ENCODE data around the gene SETSIP. TPM values are rescaled to one million over a fixed set of nuclear protein-coding genes. Genes with fewer than 3 reads are reported as not detected.

The SETSIP gene, protein sequence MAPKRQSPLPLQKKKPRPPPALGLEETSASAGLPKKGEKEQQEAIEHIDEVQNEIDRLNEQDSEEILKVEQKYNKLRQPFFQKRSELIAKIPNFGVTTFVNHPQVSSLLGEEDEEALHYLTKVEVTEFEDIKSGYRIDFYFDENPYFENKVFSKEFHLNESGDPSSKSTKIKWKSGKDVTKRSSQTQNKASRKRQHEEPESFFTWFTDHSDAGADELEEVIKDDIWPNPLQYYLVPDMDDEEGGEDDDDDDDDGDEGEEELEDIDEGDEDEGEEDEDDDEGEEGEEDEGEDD
- 0.25 TPM in 1 of 2 replicates, not detected in the other for total RNA-seq (2012; rRNA removed)

DNA sequence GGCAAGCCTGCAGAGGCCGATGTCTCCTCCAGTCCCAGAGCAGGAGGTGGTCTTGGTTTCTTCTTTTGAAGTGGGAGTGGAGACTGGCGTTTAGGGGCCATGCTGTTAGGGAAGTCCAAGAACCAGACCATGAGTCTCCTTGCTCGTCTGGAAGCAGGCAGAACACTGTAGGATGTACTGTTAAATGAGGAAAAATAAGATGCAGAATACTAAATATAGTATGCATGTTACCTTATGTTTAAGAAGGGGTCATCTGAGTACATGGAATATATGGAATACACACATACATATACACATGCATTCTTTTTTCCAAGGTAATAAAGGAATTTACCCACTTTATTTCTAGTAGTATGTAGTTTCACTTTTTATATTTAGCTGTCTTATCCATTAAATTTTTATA lies at the start of gene SETSIP:
Gene SETSIP, minus strand, starts transcription at position 101 of the 400 bp plus-strand sequence. Its CDS starts 0 bp downstream, at position 101.
- H3K36me3 ChIP-seq (ENCODE audit: insufficient read depth, low read length) = no peaks in the 10 kb centered on the region
- H3K9ac ChIP-seq (ENCODE audit: low read depth, low read length) = no peak within 1 kb of the TSS
- no peak within 1 kb of the TSS for H3K4me3 ChIP-seq (ENCODE audit: low read length)
- no peaks in the 10 kb centered on the region for H3K4me1 ChIP-seq (ENCODE audit: control insufficient read depth, insufficient read depth, low read length)
- H3K9me3 ChIP-seq (replicated peaks; ENCODE audit: low read length) = no peaks in the 10 kb centered on the region
- no peaks in the 10 kb centered on the region for H3K27me3 ChIP-seq (ENCODE audit: control insufficient read depth, insufficient read depth, low read length)
- H3K4me2 ChIP-seq (ENCODE audit: low read length) = no peak within 1 kb of the TSS

DNA sequence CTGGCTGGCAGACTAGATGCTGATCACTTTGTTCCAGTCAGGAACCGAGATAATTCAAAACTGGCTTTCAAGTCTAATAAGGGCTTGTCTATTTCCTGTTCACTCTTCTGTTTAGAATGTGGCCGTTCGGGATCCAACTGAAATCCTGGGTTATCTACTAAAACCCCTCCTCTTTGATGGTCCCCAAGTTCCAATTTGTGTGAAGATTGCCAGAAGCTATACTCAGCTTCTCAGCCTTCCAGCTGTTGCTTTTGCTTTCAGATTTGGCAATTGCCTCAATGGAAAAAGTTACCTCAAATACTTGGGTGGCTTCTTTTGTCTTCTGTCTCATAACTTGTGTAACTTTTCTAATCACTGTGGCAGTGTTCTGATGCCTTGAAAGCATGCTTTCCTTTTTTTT lies 48.7 kb upstream of the SETSIP start:
- Histone ChIP-seq H3K4me2 (ENCODE audit: low read length) (no peak overlapping the region), H3K4me1 (ENCODE audit: control insufficient read depth, insufficient read depth, low read length) (no peaks in the 10 kb centered on the region), H3K36me3 (ENCODE audit: insufficient read depth, low read length) (no peaks in the 10 kb centered on the region), H3K9me3 (replicated peaks; ENCODE audit: low read length) (no peaks in the 10 kb centered on the region), H3K27me3 (ENCODE audit: control insufficient read depth, insufficient read depth, low read length) (no peaks in the 10 kb centered on the region), H3K4me3 (ENCODE audit: low read length) (no peak overlapping the region), H3K9ac (ENCODE audit: low read depth, low read length) (no peak overlapping the region)

DNA sequence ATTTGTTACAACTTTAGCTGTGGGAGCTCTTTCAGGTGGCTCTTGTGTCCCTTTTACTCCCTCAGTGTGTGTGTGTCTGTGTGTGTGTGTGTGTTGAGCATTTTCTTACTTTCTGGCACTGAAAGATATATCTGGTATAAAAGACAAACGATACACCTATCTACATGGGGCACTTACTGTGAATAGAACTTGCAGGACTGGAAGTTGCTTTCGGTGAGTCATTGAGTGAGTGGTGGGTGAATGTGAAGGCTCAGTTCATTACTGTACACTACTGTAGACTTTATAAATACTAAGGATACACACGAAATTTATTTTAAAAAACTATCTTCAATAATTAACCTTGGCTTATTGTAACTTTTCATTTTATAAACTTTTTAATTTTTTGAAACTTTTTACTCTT lies 43.6 kb upstream of the SETSIP start:
- H3K36me3 ChIP-seq (ENCODE audit: insufficient read depth, low read length) = no peaks in the 10 kb centered on the region
- no peak overlapping the region for H3K9ac ChIP-seq (ENCODE audit: low read depth, low read length)
- no peaks in the 10 kb centered on the region for H3K27me3 ChIP-seq (ENCODE audit: control insufficient read depth, insufficient read depth, low read length)
- no peaks in the 10 kb centered on the region for H3K4me1 ChIP-seq (ENCODE audit: control insufficient read depth, insufficient read depth, low read length)
- H3K9me3 ChIP-seq (replicated peaks; ENCODE audit: low read length) = no peaks in the 10 kb centered on the region
- no peak overlapping the region for H3K4me3 ChIP-seq (ENCODE audit: low read length)
- no peak overlapping the region for H3K4me2 ChIP-seq (ENCODE audit: low read length)

DNA sequence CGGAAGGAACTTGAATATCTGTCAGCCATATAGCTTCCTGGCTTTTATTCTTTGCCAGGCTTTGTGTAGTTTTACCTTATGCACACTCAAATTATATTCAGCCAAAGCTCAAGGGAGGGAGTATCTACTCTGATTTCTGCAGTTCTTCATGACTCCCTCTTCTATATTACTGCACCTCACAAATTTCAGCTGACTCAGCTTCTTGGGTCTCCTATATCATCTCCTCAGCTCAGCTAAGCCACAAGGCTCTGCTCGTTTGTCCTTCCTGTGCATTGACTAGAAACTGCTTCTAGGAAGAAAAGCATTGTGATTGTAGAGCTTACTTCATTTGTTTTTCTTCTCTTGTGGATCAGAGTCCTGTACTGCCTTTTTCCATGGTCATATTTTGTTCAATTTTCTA lies 42.3 kb upstream of the SETSIP start:
- no peak overlapping the region for H3K4me2 ChIP-seq (ENCODE audit: low read length)
- H3K9ac ChIP-seq (ENCODE audit: low read depth, low read length) = no peak overlapping the region
- no peaks in the 10 kb centered on the region for H3K9me3 ChIP-seq (replicated peaks; ENCODE audit: low read length)
- no peaks in the 10 kb centered on the region for H3K4me1 ChIP-seq (ENCODE audit: control insufficient read depth, insufficient read depth, low read length)
- H3K27me3 ChIP-seq (ENCODE audit: control insufficient read depth, insufficient read depth, low read length) = no peaks in the 10 kb centered on the region
- no peaks in the 10 kb centered on the region for H3K36me3 ChIP-seq (ENCODE audit: insufficient read depth, low read length)
- no peak overlapping the region for H3K4me3 ChIP-seq (ENCODE audit: low read length)

DNA sequence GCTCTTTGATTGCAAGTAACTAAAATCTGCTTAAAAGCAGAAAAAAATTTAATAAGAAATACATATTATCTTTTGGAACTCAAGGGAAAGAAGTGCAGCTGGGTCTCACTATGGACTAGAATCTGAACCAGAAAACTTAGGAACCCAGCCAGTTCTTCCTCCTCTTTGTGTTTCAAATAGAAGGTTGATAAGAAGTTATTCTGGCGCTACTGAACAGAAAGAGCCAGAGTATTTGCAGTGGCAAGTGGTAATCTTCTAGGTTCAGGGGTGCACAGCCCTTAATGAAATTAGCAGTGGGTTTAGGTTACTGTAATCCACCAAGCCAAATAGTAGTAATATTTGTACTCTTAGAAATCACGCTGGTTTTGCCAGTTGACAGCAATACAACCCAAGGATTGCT lies 33.4 kb upstream of the SETSIP start:
- no peaks in the 10 kb centered on the region for H3K27me3 ChIP-seq (ENCODE audit: control insufficient read depth, insufficient read depth, low read length)
- no peaks in the 10 kb centered on the region for H3K36me3 ChIP-seq (ENCODE audit: insufficient read depth, low read length)
- no peaks in the 10 kb centered on the region for H3K4me1 ChIP-seq (ENCODE audit: control insufficient read depth, insufficient read depth, low read length)
- no peaks in the 10 kb centered on the region for H3K9me3 ChIP-seq (replicated peaks; ENCODE audit: low read length)
- no peak overlapping the region for H3K4me3 ChIP-seq (ENCODE audit: low read length)
- H3K9ac ChIP-seq (ENCODE audit: low read depth, low read length) = no peak overlapping the region
- no peak overlapping the region for H3K4me2 ChIP-seq (ENCODE audit: low read length)

DNA sequence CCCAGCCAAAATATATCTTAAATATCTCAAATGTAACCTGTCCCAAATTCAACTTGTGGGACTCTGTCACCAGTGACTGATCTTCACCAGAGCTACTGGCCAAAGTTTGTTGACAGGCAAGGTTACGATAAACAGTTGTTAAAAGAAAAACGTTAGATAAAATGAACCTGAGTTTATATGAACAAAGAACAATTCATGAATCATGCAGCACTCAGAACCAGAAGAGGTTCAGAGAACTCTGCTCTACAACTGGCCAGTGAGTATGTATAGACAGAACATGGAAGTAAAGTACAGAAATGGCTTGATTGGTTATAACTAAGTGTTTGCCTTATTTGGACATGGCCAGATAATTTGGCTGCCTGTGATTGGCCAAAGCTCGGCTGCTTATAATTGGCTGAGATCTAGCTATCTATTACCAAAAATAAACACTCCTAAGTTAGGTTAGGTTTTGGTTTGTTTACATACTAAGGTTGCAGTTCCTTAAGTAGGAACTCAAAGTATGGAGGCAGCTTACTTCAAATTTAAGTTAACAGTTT lies 30.4 kb upstream of the SETSIP start:
- Histone ChIP-seq H3K4me1 (ENCODE audit: control insufficient read depth, insufficient read depth, low read length) (no peaks in the 10 kb centered on the region), H3K4me2 (ENCODE audit: low read length) (no peak overlapping the region), H3K9me3 (replicated peaks; ENCODE audit: low read length) (no peaks in the 10 kb centered on the region), H3K36me3 (ENCODE audit: insufficient read depth, low read length) (no peaks in the 10 kb centered on the region), H3K27me3 (ENCODE audit: control insufficient read depth, insufficient read depth, low read length) (no peaks in the 10 kb centered on the region), H3K9ac (ENCODE audit: low read depth, low read length) (no peak overlapping the region), H3K4me3 (ENCODE audit: low read length) (no peak overlapping the region)

DNA sequence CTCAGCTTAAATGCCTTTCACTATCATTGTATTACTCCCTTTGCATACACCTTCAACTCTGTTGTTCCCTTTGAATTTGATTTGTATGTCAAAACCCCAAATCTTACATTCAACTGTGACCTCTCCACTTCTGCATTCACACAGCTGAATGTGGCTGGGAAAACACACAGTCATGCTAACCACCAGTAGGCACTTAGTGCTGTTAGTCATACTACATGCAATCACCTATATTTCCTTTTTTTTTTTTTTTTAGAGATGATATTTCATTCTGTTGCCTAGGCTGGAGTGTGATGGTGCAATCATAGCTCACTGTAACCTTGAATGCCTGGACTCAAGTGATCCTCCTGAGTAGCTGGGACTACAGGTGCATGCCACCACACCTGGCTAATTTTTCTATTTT lies 21.1 kb upstream of the SETSIP start:
- no peaks in the 10 kb centered on the region for H3K4me1 ChIP-seq (ENCODE audit: control insufficient read depth, insufficient read depth, low read length)
- H3K36me3 ChIP-seq (ENCODE audit: insufficient read depth, low read length) = no peaks in the 10 kb centered on the region
- no peak overlapping the region for H3K9ac ChIP-seq (ENCODE audit: low read depth, low read length)
- H3K9me3 ChIP-seq (replicated peaks; ENCODE audit: low read length) = no peaks in the 10 kb centered on the region
- H3K4me2 ChIP-seq (ENCODE audit: low read length) = no peak overlapping the region
- no peak overlapping the region for H3K4me3 ChIP-seq (ENCODE audit: low read length)
- H3K27me3 ChIP-seq (ENCODE audit: control insufficient read depth, insufficient read depth, low read length) = no peaks in the 10 kb centered on the region

DNA sequence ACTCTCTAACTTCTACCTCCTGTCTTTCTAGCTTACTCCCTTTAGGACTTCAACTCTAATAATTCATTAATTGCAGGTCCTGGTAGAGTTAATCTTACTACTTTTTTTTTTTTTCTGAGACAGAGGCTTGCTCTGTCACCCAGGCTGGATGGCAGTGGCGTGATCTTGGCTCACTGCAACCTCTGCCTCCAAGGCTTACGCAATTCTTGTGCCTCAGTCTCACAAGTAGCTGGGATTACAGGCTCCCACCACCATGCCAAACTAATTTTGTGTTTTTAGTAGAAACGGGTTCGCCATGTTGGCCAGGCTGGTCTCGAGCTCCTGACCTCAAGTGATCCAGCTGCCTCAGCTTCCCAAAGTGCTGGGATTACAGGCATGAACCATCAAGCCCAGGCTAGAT lies 20.7 kb upstream of the SETSIP start:
- no peak overlapping the region for H3K9ac ChIP-seq (ENCODE audit: low read depth, low read length)
- H3K27me3 ChIP-seq (ENCODE audit: control insufficient read depth, insufficient read depth, low read length) = no peaks in the 10 kb centered on the region
- H3K4me1 ChIP-seq (ENCODE audit: control insufficient read depth, insufficient read depth, low read length) = no peaks in the 10 kb centered on the region
- H3K4me3 ChIP-seq (ENCODE audit: low read length) = no peak overlapping the region
- no peak overlapping the region for H3K4me2 ChIP-seq (ENCODE audit: low read length)
- H3K36me3 ChIP-seq (ENCODE audit: insufficient read depth, low read length) = no peaks in the 10 kb centered on the region
- no peaks in the 10 kb centered on the region for H3K9me3 ChIP-seq (replicated peaks; ENCODE audit: low read length)

DNA sequence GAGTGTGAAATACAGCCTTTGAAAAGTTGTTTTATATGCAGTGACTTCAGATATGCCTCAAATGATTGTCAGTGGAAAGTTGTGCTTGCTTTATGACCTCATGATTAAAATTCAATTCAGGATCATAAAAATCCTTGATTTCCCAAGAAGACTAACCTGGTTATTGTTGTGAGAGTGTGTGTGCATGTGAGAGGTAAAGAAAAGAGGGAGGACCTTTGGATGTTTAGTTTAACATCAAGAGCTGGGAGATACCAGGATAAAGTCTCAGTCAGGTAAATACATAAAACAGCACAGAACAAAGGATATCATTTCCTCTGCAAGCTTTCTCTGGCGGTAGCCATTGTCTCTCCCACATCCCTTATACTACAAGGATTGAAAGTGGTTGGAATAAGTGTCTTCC lies 19.4 kb upstream of the SETSIP start:
- no peak overlapping the region for H3K9ac ChIP-seq (ENCODE audit: low read depth, low read length)
- no peaks in the 10 kb centered on the region for H3K9me3 ChIP-seq (replicated peaks; ENCODE audit: low read length)
- H3K36me3 ChIP-seq (ENCODE audit: insufficient read depth, low read length) = no peaks in the 10 kb centered on the region
- no peaks in the 10 kb centered on the region for H3K27me3 ChIP-seq (ENCODE audit: control insufficient read depth, insufficient read depth, low read length)
- H3K4me1 ChIP-seq (ENCODE audit: control insufficient read depth, insufficient read depth, low read length) = no peaks in the 10 kb centered on the region
- H3K4me3 ChIP-seq (ENCODE audit: low read length) = no peak overlapping the region
- no peak overlapping the region for H3K4me2 ChIP-seq (ENCODE audit: low read length)

DNA sequence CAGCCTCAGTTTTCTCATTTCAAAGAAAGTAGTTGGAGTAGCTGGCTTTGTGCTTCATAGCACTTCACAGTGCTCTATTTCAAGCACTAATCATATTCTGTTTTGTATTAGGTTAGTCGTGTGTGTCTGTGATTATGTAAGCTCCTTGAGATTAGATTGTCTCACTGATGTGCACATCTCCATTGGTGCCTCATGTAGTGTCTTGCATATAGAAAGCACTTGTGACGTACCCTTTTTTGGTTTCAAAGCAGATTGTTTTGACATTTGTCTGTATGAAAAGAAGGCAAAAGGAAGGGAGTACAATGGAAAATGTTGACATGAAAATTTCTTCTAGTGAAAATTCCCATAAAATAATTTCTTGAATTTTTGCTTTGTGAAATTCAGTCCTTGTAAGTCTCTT lies 18.9 kb upstream of the SETSIP start:
- H3K4me2 ChIP-seq (ENCODE audit: low read length) = no peak overlapping the region
- H3K9me3 ChIP-seq (replicated peaks; ENCODE audit: low read length) = no peaks in the 10 kb centered on the region
- no peaks in the 10 kb centered on the region for H3K36me3 ChIP-seq (ENCODE audit: insufficient read depth, low read length)
- H3K27me3 ChIP-seq (ENCODE audit: control insufficient read depth, insufficient read depth, low read length) = no peaks in the 10 kb centered on the region
- H3K4me1 ChIP-seq (ENCODE audit: control insufficient read depth, insufficient read depth, low read length) = no peaks in the 10 kb centered on the region
- no peak overlapping the region for H3K4me3 ChIP-seq (ENCODE audit: low read length)
- H3K9ac ChIP-seq (ENCODE audit: low read depth, low read length) = no peak overlapping the region

DNA sequence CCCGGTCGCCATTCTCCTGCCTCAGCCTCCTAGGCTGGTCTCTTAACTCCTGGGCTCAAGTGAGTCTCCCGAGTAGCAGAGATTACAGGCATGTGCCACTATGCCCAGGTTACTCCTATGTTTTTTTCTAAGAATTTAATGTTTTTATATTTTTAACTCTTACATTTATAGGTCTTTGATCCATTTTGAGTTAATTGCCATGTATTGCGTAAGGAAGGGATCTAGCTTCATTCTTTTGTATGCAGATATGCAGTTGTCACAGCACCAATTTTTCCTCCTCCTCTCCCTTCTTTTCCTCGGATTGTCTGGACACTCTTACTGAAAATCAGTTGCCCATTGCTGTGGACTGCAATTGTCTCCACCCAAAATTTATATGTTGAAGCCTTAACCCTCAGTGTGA lies 16.4 kb upstream of the SETSIP start:
- Histone ChIP-seq H3K36me3 (ENCODE audit: insufficient read depth, low read length) (no peaks in the 10 kb centered on the region), H3K4me1 (ENCODE audit: control insufficient read depth, insufficient read depth, low read length) (no peaks in the 10 kb centered on the region), H3K27me3 (ENCODE audit: control insufficient read depth, insufficient read depth, low read length) (no peaks in the 10 kb centered on the region), H3K4me3 (ENCODE audit: low read length) (no peak overlapping the region), H3K9ac (ENCODE audit: low read depth, low read length) (no peak overlapping the region), H3K9me3 (replicated peaks; ENCODE audit: low read length) (peaks cover 3% of the 10 kb centered on the region), H3K4me2 (ENCODE audit: low read length) (no peak overlapping the region)

DNA sequence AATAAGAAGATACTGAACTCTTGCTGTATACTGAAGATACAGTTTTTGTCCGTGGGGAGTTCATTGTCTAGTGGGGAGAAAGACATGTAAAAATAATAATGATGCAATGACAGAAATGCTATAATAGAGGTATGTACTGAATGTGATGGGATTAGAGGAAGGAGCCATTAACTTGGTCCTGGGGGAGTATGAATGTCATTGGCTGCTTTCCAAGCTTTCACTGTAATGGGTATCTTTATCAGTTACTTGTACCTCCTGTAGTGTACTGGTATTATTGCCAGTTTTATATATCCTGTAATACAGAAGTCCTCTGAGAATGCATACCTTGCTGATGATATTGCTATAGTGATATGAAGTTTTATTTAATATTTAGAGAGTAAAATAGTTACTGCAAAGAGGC lies 12.3 kb upstream of the SETSIP start:
- no peaks in the 10 kb centered on the region for H3K36me3 ChIP-seq (ENCODE audit: insufficient read depth, low read length)
- H3K9me3 ChIP-seq (replicated peaks; ENCODE audit: low read length) = peaks cover 12% of the 10 kb centered on the region
- H3K27me3 ChIP-seq (ENCODE audit: control insufficient read depth, insufficient read depth, low read length) = no peaks in the 10 kb centered on the region
- no peak overlapping the region for H3K4me2 ChIP-seq (ENCODE audit: low read length)
- no peaks in the 10 kb centered on the region for H3K4me1 ChIP-seq (ENCODE audit: control insufficient read depth, insufficient read depth, low read length)
- H3K4me3 ChIP-seq (ENCODE audit: low read length) = no peak overlapping the region
- no peak overlapping the region for H3K9ac ChIP-seq (ENCODE audit: low read depth, low read length)
